Activated CD4-positive, alpha-beta T cell treated with anti-CD3 and anti-CD28 coated beads, Interleukin-2, amount 50 U/mL, for 24 hours (primary cell): ENCODE results near the gene ZNF860.
"Not testable (repeated sequence)": the region's sequence is repeated elsewhere in the genome, so short reads cannot be mapped to it uniquely, and the experiment has no call there.

Experiments
- DNase-seq, 2 donors: peaks; one replicate each; pipeline ENCODE4 v3.0.0-alpha.2; 2020; ENCODE audit warnings: low read depth in 1 of 2, low spot score in 1 of 2

ZNF860 gene

DNA sequence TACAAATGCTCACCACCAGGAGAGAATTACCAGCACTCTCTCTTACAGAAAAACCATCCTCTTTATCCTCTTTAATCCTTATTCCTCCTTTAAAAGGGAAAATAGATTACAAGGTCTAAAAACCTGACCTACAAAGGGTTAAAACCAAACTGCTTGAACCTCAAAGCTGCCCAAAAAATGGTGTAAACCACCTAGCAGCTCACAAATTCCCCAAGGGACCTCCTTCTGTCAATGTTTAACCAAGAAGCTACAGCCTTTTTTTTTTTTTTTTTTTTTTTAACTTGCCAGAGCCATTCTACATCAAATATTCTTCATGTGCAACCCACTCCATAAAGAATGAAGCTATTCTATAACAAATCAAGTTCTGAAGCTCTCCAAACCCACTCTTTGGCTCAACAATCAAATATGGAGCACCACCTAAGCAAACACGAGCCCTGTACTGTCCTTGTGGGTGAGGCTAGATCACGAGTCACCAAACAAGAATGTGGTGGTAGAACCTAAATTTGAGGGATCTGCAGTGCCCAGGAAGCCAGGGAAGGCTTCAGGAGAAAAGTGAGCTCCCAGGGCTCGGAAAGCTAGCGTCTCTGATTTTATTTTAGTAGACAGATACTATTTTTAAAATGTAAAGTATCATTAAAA lies 20.6 kb upstream of the ZNF860 start:
- DNase-seq = no peak

GRCh38 chr3:31962801-31963205 lies 18.7 kb upstream of the ZNF860 start:
- DNase-seq = no peak

DNA sequence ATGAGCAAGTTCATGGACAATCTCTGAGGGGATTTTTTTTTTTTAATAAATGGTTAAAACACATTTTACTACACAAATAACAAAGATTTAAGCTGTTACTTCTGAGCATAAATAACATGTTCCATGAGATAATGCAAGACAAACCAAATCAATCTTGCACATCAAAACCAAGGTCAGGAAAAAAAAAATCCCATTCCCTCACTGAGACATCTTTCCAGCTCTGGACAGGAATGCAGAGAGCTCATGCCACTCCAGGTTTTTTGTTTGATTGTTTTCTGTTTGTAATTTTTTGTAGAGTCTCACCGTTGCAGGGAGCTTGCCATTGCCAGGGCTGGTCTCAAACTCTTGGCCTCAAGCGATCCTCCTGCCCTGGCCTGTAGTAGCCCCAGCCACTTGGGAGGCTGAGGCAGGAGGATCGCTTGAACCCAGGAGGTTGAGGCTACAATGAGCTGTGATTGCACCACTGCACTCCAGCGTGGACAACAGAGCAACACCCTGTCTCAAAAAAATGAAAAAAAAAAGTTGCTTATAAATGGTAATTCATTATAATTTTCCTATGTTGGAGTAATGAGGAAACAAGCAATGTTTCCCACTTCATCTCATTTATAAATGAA lies 14.5 kb upstream of the ZNF860 start:
- DNase-seq = no peak

DNA sequence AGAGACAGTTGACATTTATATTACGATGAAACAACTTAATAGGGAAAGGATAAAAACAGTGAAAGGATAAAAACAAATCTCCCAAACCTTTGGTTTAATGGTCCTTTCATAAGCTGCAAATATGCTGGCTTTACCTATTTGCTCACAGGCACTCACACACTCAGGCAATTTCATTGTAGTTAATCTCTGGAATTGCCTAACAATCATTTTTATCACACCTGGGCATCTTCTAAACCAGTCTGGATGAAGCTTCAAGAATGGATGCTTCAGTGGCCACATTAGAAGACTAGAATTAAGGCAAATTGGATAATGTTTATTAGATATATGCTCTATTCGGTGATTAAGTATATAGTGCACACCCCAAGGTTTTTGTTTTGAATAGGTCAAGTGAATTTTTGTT lies 14.0 kb upstream of the ZNF860 start:
- DNase-seq = no peak

DNA sequence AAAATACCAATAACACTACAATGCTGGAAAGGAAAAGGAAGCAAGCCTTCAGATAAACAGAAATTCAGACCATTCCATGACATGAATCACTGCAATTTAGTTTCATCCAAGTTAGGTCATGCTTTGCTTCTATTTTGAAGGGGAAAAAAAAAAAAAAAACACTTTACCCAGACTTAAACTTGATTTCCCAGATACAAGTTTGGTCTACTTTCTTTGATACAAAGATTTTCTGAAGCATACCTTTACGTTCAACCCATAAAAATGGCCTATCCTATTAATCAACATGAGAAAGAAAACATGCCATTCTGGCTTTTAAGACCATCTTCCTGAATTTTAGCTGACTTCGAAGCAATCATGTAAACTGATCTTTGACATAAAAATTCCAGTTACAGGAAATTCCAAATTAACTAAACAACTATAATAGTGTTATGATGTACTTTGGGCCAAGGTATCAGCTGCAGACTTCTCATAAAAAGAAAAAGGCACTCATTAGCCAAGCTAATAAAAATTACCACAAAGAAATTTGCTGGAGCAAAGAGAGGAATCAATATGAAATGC lies 13.1 kb upstream of the ZNF860 start:
- DNase-seq = no peak

- DNase-seq = no peak
Measured at GRCh38 chr3:31968927-31969418, 12.6 kb upstream of the ZNF860 start.

DNA sequence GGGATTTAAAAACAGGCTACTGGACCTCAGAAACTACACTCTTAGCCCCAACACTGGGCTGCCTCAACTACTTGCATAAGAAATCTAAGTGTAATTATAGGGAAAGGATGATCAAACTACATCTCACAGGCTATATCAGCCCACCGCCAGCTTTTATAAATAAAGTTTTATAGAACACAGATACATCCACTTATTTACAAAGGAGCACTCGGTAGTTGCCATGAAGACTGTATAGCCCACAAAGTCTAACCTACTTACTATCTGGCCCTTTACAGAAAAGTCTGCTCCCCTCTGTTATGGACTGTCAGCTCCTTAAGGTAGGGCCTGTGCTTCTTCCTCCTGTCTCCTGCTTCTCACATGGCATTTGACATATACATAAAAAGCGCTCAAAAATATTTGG lies 9.9 kb upstream of the ZNF860 start:
- DNase-seq = no peak

DNA sequence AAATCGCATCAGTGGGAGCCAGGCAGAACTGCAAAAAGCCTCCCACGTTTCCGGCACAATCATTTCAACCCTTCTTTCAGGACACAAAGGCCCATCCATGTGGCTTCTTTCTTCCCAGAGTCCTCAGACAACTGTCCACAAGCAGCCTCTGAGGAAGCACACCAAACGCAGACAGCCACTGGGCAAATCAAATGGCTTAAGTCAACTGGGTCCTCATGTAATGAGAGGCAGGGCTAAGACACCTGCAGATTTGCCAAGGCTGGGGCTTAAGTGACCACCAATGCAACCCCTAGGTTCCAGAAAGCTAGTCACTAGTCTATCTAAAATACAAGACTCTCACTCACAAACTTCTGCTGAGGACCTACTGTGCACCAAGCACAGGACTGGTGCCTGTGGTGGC lies 8.5 kb upstream of the ZNF860 start:
- no peak for DNase-seq

DNA sequence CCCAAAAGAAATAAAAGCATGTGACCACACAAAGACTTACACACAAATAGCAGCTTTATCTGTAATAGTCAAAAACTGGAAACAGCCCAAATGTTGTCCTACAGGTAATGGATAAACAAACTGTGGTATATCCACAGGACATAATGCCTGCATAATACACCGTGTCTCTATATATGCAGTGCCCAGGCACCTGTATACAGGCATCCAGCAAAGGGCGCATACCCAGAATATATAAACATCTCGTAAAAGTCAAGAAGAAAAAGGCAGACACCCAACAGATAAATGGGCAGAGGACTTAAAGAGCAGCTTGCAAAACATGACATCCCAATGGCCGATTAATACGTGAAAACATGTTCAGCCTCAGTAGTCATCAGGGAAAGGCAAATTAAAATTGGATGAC lies 7.7 kb upstream of the ZNF860 start:
- no peak for DNase-seq

- DNase-seq = no peak
Measured at GRCh38 chr3:31974471-31974870, 7.1 kb upstream of the ZNF860 start.

- no peak for DNase-seq
Measured at GRCh38 chr3:31974964-31975363, 6.6 kb upstream of the ZNF860 start.

DNA sequence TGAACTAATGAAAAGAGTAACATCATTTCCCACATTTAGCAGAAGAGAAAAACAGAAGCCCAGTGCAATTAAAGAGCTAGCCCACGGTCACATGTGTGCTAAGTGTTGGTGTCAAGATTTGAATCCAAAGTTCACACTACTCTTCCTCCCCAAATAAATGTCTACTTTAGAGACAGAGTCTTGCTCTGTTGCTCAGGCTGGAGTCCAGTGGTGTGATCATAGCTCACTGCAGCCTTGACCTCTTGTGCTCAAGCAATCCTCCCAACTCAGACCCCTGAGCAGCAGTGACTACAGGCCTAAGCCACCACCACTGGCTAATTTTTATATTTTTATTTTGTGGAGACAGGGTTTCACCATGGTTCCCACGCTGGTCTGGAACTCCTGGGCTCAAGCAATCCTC lies 5.2 kb upstream of the ZNF860 start:
- DNase-seq = no peak

GRCh38 chr3:31977736-31978135 lies 3.8 kb upstream of the ZNF860 start:
- DNase-seq = no peak

DNA sequence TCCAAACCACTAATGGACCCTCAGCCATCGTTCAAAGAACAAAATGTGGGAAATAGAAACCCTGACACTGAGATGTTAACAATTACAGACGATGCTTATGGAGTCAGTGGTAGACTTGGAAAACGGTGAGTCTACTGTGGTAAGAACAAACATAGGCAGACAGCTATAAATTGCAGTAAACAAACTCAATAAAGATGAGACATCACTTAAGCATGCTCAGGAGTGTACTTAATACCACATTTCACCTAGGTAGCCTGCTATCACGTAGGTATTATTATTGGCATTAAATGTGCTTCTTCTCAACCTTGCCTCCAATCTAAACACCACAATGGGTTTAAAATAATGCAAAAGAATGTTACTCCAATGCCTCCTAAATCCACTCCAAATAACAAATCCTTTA lies 3.0 kb upstream of the ZNF860 start:
- no peak for DNase-seq

DNA sequence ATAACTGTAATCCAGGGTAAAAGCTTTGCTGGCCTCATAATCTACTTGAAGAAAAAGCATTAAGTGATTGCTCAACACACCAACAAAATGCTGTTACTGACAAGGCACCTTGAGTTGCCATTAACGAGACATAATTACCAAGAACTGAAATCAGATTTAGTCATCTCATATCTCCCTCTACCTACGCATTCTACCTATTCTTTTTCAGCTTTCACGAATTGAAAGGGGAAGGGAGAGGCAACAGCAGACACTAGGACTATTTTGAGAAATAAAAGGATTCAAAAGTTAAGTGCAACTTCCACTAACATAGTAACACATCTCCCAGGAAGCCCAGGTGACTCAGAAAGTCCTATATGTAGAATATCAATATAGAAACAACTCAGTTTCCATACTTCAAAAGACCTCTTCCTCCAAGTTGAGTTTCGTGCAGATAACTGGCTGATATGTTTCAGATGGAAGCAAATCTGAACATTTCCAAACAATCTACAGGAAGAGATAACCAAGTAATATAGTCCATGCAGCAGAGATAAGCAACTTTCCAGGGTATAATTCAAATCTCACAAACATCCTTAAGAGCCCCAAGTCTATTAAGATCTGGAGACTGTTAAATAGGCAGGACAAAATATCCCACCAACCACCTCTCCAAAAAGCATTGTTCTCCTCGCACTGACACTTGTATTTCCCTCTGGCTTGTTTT lies 2.4 kb upstream of the ZNF860 start:
- peak in 1 of 2 donors; percentile 21 for DNase-seq

GRCh38 chr3:31980530-31981205 lies 882 bp upstream of the ZNF860 start:
- peak; percentile 15 to 19 for DNase-seq

DNA sequence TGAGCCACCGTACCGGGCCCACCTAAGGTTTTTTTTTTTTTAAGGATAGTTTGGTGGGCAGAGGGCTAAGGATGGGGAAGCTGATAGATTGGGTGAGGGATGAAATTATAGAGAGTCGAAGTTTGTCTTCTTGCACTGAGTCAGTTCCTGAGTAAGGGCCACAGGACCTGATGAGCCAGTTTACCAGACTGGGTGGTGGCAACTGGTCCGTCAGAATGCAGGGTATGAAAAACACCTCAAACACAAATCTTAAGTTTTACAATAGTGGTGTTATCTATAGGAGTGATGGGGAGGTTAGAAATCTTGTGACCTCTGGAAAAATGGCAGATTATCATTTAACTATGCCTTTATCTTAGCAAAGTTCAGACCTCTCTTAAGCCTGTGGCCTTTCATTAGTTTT lies 2.8 kb downstream of the ZNF860 start:
- DNase-seq = no peak

- DNase-seq = no peak
Measured at GRCh38 chr3:31985831-31986230, 4.3 kb downstream of the ZNF860 start.

DNA sequence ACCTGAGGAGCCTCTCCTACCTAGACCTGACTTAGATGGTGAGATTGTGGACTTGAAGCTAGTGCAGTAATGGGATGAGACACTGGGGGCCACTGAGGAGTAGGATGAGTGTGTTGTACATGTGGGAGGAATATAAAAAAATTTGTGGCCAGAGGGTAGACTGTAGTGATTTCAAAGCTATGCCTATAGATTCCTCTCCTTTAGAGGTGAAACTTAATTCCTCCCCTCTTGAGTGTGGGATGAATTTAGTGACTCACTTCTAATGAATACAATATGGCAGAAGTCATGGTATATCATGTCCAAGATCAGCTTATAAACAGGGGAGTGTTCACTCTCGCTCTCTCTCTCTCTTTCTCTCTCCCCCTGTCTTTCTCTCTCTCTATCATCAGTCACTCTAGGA lies 6.7 kb downstream of the ZNF860 start:
- no peak for DNase-seq

DNA sequence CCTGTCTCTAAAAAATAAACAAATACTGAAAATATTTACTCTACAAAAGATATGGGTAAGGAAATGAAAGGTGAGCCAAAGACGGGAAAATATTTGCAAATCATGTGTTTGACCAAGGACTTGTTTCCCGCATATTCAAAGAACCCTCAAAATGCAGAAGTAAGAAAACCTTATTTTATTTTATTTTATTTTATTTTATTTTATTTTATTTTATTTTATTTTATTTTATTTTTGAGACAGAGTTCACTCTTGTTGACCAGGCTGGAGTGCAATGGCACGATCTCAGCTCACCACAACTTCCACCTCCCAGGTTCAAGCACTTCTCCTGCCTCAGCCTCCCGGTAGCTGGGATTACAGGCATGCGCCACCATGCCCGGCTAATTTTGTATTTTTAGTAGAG lies 11.4 kb downstream of the ZNF860 start:
- not testable (repeated sequence) for DNase-seq

- DNase-seq = no peak
Measured at GRCh38 chr3:31993843-31994242, 12.3 kb downstream of the ZNF860 start.

DNA sequence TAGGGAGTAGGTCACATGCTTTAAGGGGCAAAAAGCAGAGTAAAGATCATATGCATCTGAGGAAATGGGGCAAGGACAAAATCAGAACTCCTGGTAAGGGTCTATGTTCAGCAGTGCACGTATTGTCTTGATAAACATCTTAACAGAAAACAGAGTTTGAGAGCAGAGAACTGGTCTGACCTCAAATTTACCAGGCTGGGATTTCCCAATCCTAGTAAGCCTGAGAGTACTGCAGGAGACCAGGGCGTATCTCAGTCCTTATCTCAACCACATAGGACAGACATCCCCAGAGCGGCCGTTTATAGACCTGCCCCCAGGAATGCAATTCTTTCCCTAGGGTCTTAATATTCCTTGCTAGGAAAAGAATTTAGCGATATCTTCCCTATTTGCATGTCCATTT lies 13.5 kb downstream of the ZNF860 start:
- not testable (repeated sequence) for DNase-seq
